Neural progenitor cell (in vitro differentiated cells): ENCODE measurements around the gene CDS2. TPM values are rescaled to one million over a fixed set of nuclear protein-coding genes. Genes with fewer than 3 reads are reported as not detected.

Experiments
- DNase-seq: peaks from one replicate; pipeline ENCODE4 v3.0.0-alpha.2; 2016; ENCODE audit warnings: low spot score
- H2AFZ ChIP-seq: fragments of 200-600 bp; sonication (generic); replicated peaks from 2 replicates; pipeline ENCODE4 v1.6.1; 2016; ENCODE audit warnings: antibody characterized with exemption
- H3F3A ChIP-seq: fragments of 200-600 bp; sonication (generic); 2 replicates; pipeline ENCODE4 v1.6.1; 2016; ENCODE audit warnings: antibody characterized with exemption, low read depth
- H3K27ac ChIP-seq: fragments of 200-600 bp; sonication (generic); 2 replicates; pipeline ENCODE4 v1.5.1; 2016; ENCODE audit warnings: mild to moderate bottlenecking
- H3K27me3 ChIP-seq: fragments of 200-600 bp; sonication (generic); 2 replicates; pipeline ENCODE4 v1.6.1; 2016; ENCODE audit warnings: mild to moderate bottlenecking, moderate library complexity
- H3K36me3 ChIP-seq: fragments of 200-600 bp; sonication (generic); 2 replicates; pipeline ENCODE4 v1.5.1; 2016
- H3K4me1 ChIP-seq: fragments of 200-600 bp; sonication (generic); 2 replicates; pipeline ENCODE4 v1.6.1; 2016; ENCODE audit warnings: mixed run types
- H3K4me2 ChIP-seq: fragments of 200-600 bp; sonication (generic); 2 replicates; pipeline ENCODE4 v1.6.1; 2016
- H3K4me3 ChIP-seq: fragments of 200-600 bp; sonication (generic); 2 replicates; pipeline ENCODE4 v1.5.1; 2016
- H3K79me2 ChIP-seq: fragments of 200-600 bp; sonication (generic); 2 replicates; pipeline ENCODE4 v1.6.1; 2016; ENCODE audit warnings: low read depth
- H3K9ac ChIP-seq: fragments of 200-600 bp; sonication (generic); 2 replicates; pipeline ENCODE4 v1.6.1; 2016
- H3K9me3 ChIP-seq: fragments of 200-600 bp; sonication (generic); 2 replicates; pipeline ENCODE4 v1.5.1; 2016; ENCODE audit warnings: low read depth
- H4K20me1 ChIP-seq: fragments of 200-600 bp; sonication (generic); 2 replicates; pipeline ENCODE4 v1.6.1; 2016; ENCODE audit warnings: low read depth
- H3K27ac Mint-ChIP-seq: 3 replicates; pipeline ENCODE4 v1.8.0; 2021; ENCODE audit warnings: mixed read lengths
- H3K27me3 Mint-ChIP-seq: 2 replicates; pipeline ENCODE4 v1.8.0; 2022; ENCODE audit warnings: low read depth, mild to moderate bottlenecking, inconsistent platforms, moderate library complexity, mixed read lengths; ENCODE audit not compliant: insufficient read depth
- H3K36me3 Mint-ChIP-seq: 3 replicates; pipeline ENCODE4 v1.8.0; 2021; ENCODE audit warnings: mixed read lengths
- H3K4me1 Mint-ChIP-seq: 3 replicates; pipeline ENCODE4 v1.8.0; 2021; ENCODE audit warnings: mixed read lengths
- H3K4me3 Mint-ChIP-seq: 3 replicates; pipeline ENCODE4 v1.8.0; 2021; ENCODE audit warnings: mild to moderate bottlenecking, moderate library complexity, mixed read lengths
- H3K9me3 Mint-ChIP-seq: 3 replicates; pipeline ENCODE4 v1.8.0; 2020; ENCODE audit warnings: mixed read lengths
- EZH2 ChIP-seq: fragments of 200-600 bp; sonication (generic); IDR thresholded peaks from 2 replicates; pipeline ENCODE4 v1.6.1; 2017; ENCODE audit warnings: antibody characterized with exemption, mild to moderate bottlenecking, moderate library complexity
- EZH2phosphoT487 ChIP-seq: fragments of 200-600 bp; sonication (generic); IDR thresholded peaks from 2 replicates; pipeline ENCODE4 v1.6.1; 2017; ENCODE audit warnings: antibody characterized with exemption
- total RNA-seq: library from RNA; depleted of rRNA; stranded (reverse); fragments of >200 nt; gene quantifications from 2 replicates; pipeline ENCODE4 v1.2.3, GENCODE V29; 2015; ENCODE audit warnings: low replicate concordance
- TF ChIP-seq, protein P1 (sequence below): fragments of 200-600 bp; sonication (generic); IDR thresholded peaks from 2 replicates; pipeline ENCODE4 v1.5.1; 2017; ENCODE audit warnings: antibody characterized with exemption, mild to moderate bottlenecking

The CDS2 gene
- total RNA-seq, 1 donor from 2014 or later: 59.8 TPM

- H3K36me3 Mint-ChIP-seq: peaks cover 17% of the 10 kb centered on the region
- Histone ChIP-seq H3K4me2 (no peak overlapping the region), H3K4me3 (no peak overlapping the region)
Observed at GRCh38 chr20:5181492-5181891, 54.7 kb downstream of the CDS2 start.

DNA sequence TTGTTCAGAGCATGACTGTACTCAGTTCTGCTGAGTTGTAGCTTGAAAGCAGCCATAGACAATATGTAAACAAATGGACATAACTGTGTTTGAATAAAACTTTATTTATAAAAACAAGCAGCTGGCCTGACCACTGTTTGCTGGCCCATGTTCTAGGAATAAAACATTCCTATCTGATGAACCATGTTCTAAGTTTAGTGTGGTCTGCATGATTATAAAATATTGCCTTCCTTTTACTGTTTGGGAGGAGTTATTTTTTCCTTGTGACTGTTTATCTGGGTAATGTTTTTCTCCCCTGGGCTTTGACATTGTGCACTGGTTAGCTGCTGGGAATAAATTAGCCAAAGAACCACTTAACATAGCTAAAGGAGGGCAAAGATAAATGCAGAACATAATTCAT, 55.1 kb downstream of the CDS2 start:
- Mint-ChIP-seq H3K27ac (no peak overlapping the region), H3K9me3 (no peaks in the 10 kb centered on the region), H3K4me1 (no peaks in the 10 kb centered on the region), H3K36me3 (peaks cover 14% of the 10 kb centered on the region), H3K4me3 (no peak overlapping the region), H3K27me3 (no peaks in the 10 kb centered on the region)
- TF ChIP-seq EZH2 (no peak), EZH2phosphoT487 (no peak)
- TF ChIP-seq, protein P1, sequence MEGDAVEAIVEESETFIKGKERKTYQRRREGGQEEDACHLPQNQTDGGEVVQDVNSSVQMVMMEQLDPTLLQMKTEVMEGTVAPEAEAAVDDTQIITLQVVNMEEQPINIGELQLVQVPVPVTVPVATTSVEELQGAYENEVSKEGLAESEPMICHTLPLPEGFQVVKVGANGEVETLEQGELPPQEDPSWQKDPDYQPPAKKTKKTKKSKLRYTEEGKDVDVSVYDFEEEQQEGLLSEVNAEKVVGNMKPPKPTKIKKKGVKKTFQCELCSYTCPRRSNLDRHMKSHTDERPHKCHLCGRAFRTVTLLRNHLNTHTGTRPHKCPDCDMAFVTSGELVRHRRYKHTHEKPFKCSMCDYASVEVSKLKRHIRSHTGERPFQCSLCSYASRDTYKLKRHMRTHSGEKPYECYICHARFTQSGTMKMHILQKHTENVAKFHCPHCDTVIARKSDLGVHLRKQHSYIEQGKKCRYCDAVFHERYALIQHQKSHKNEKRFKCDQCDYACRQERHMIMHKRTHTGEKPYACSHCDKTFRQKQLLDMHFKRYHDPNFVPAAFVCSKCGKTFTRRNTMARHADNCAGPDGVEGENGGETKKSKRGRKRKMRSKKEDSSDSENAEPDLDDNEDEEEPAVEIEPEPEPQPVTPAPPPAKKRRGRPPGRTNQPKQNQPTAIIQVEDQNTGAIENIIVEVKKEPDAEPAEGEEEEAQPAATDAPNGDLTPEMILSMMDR: no peak
- no peaks in the 10 kb centered on the region for H3K27me3 ChIP-seq
- no peak for DNase-seq
- no peaks in the 10 kb centered on the region for H3K36me3 ChIP-seq
- H3K9me3 ChIP-seq: no peaks in the 10 kb centered on the region
- H3K4me2 ChIP-seq: no peak overlapping the region
- peaks cover 7% of the 10 kb centered on the region for H4K20me1 ChIP-seq
- H3K4me3 ChIP-seq: no peak overlapping the region
- no peak overlapping the region for H3K9ac ChIP-seq
- H3K27ac ChIP-seq: no peak overlapping the region
- no peaks in the 10 kb centered on the region for H3K79me2 ChIP-seq
- no peak overlapping the region for H2AFZ ChIP-seq
- H3K4me1 ChIP-seq: no peaks in the 10 kb centered on the region
- H3F3A ChIP-seq: no peaks in the 10 kb centered on the region

More at GRCh38 chr20:5181492-5181891, 54.7 kb downstream of the CDS2 start:
- no peaks in the 10 kb centered on the region for H3K27me3 Mint-ChIP-seq
- no peak overlapping the region for H3K9ac ChIP-seq
- no peaks in the 10 kb centered on the region for H3K79me2 ChIP-seq
- no peak for DNase-seq
- H3F3A ChIP-seq: no peaks in the 10 kb centered on the region
- H4K20me1 ChIP-seq: peaks cover 7% of the 10 kb centered on the region
- no peaks in the 10 kb centered on the region for H3K9me3 Mint-ChIP-seq
- H3K27ac ChIP-seq: no peak overlapping the region
- H3K27me3 ChIP-seq: no peaks in the 10 kb centered on the region
- no peak overlapping the region for H2AFZ ChIP-seq
- no peaks in the 10 kb centered on the region for H3K9me3 ChIP-seq
- no peaks in the 10 kb centered on the region for H3K4me1 ChIP-seq
- H3K4me1 Mint-ChIP-seq: no peaks in the 10 kb centered on the region
- TF ChIP-seq EZH2phosphoT487: no peak
- TF ChIP-seq EZH2: no peak
- TF ChIP-seq, protein P1: no peak
- no peak overlapping the region for H3K4me3 Mint-ChIP-seq
- no peaks in the 10 kb centered on the region for H3K36me3 ChIP-seq
- no peak overlapping the region for H3K27ac Mint-ChIP-seq

GRCh38 chr20:5182615-5183254, 55.9 kb downstream of the CDS2 start:
- no peak overlapping the region for H3K9ac ChIP-seq
- no peaks in the 10 kb centered on the region for H4K20me1 ChIP-seq
- Mint-ChIP-seq H3K4me3 (no peak overlapping the region), H3K9me3 (no peaks in the 10 kb centered on the region), H3K27me3 (no peaks in the 10 kb centered on the region), H3K4me1 (no peaks in the 10 kb centered on the region), H3K36me3 (peaks cover 14% of the 10 kb centered on the region), H3K27ac (no peak overlapping the region)
- DNase-seq: no peak
- H3K79me2 ChIP-seq: no peaks in the 10 kb centered on the region
- TF ChIP-seq EZH2: no peak
- TF ChIP-seq, protein P1: no peak
- TF ChIP-seq EZH2phosphoT487: no peak
- H3K36me3 ChIP-seq: no peaks in the 10 kb centered on the region
- no peaks in the 10 kb centered on the region for H3K4me1 ChIP-seq
- no peaks in the 10 kb centered on the region for H3K27me3 ChIP-seq
- no peak overlapping the region for H3K4me3 ChIP-seq
- no peak overlapping the region for H3K27ac ChIP-seq
- H3K9me3 ChIP-seq: no peaks in the 10 kb centered on the region
- no peaks in the 10 kb centered on the region for H3F3A ChIP-seq
- no peak overlapping the region for H2AFZ ChIP-seq
- no peak overlapping the region for H3K4me2 ChIP-seq
